ENCODE measurements around the gene CDH13. TPM values are rescaled to one million over a fixed set of nuclear protein-coding genes. Genes with fewer than 3 reads are reported as not detected.

The CDH13 gene
- total and polyA plus RNA-seq, 2 of the 8 experiments (the other 6 are each of a cell fraction or from before 2014, with no cell fraction given): 2.3 to 2.4 TPM

DNA sequence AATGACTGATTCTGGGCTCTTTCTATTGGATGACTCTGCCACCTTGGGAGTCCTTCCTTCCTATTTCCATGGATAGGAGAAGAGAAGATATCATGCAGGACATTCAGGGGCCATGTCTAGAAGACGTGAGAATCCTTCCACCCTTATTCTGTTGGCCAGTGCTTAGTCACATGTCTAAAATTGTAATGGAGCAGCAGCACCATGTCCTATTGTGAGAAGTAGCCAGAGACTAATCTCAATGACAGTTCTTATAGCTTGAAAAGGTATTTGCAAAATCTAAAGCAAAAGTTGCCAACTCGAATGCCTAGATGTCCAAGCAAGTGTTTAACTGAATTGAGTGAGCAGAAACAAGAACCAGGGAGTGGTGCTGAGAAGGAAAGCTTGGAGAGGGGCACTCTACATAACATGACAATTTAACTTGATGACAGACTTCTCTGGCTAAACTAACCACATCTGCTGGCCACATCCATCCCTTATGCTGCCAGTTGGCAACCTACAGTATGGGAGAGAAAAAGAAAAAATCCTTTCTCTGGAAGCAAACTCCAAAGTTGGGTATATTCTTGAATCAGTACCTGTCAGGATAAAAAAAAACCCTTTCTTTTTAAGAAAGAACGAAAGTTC lies 225.7 kb downstream of the CDH13 start (continued):
- TF ChIP-seq, protein P1, sequence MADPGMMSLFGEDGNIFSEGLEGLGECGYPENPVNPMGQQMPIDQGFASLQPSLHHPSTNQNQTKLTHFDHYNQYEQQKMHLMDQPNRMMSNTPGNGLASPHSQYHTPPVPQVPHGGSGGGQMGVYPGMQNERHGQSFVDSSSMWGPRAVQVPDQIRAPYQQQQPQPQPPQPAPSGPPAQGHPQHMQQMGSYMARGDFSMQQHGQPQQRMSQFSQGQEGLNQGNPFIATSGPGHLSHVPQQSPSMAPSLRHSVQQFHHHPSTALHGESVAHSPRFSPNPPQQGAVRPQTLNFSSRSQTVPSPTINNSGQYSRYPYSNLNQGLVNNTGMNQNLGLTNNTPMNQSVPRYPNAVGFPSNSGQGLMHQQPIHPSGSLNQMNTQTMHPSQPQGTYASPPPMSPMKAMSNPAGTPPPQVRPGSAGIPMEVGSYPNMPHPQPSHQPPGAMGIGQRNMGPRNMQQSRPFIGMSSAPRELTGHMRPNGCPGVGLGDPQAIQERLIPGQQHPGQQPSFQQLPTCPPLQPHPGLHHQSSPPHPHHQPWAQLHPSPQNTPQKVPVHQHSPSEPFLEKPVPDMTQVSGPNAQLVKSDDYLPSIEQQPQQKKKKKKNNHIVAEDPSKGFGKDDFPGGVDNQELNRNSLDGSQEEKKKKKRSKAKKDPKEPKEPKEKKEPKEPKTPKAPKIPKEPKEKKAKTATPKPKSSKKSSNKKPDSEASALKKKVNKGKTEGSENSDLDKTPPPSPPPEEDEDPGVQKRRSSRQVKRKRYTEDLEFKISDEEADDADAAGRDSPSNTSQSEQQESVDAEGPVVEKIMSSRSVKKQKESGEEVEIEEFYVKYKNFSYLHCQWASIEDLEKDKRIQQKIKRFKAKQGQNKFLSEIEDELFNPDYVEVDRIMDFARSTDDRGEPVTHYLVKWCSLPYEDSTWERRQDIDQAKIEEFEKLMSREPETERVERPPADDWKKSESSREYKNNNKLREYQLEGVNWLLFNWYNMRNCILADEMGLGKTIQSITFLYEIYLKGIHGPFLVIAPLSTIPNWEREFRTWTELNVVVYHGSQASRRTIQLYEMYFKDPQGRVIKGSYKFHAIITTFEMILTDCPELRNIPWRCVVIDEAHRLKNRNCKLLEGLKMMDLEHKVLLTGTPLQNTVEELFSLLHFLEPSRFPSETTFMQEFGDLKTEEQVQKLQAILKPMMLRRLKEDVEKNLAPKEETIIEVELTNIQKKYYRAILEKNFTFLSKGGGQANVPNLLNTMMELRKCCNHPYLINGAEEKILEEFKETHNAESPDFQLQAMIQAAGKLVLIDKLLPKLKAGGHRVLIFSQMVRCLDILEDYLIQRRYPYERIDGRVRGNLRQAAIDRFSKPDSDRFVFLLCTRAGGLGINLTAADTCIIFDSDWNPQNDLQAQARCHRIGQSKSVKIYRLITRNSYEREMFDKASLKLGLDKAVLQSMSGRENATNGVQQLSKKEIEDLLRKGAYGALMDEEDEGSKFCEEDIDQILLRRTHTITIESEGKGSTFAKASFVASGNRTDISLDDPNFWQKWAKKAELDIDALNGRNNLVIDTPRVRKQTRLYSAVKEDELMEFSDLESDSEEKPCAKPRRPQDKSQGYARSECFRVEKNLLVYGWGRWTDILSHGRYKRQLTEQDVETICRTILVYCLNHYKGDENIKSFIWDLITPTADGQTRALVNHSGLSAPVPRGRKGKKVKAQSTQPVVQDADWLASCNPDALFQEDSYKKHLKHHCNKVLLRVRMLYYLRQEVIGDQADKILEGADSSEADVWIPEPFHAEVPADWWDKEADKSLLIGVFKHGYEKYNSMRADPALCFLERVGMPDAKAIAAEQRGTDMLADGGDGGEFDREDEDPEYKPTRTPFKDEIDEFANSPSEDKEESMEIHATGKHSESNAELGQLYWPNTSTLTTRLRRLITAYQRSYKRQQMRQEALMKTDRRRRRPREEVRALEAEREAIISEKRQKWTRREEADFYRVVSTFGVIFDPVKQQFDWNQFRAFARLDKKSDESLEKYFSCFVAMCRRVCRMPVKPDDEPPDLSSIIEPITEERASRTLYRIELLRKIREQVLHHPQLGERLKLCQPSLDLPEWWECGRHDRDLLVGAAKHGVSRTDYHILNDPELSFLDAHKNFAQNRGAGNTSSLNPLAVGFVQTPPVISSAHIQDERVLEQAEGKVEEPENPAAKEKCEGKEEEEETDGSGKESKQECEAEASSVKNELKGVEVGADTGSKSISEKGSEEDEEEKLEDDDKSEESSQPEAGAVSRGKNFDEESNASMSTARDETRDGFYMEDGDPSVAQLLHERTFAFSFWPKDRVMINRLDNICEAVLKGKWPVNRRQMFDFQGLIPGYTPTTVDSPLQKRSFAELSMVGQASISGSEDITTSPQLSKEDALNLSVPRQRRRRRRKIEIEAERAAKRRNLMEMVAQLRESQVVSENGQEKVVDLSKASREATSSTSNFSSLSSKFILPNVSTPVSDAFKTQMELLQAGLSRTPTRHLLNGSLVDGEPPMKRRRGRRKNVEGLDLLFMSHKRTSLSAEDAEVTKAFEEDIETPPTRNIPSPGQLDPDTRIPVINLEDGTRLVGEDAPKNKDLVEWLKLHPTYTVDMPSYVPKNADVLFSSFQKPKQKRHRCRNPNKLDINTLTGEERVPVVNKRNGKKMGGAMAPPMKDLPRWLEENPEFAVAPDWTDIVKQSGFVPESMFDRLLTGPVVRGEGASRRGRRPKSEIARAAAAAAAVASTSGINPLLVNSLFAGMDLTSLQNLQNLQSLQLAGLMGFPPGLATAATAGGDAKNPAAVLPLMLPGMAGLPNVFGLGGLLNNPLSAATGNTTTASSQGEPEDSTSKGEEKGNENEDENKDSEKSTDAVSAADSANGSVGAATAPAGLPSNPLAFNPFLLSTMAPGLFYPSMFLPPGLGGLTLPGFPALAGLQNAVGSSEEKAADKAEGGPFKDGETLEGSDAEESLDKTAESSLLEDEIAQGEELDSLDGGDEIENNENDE (IDR thresholded peaks at IDR 0.05; ENCODE audit: insufficient replicate concordance, low read length): no peak
- TF ChIP-seq CTCF (IDR thresholded peaks at IDR 0.05; ENCODE audit: control extremely low read depth in 1 of 3, insufficient read depth in 1 of 3, low read depth in 1 of 3, low read length in 3 of 3) (no peak), USF2 (IDR thresholded peaks at IDR 0.05; ENCODE audit: low read length) (no peak)
